Esophagus (tissue), 2 donors: ENCODE measurements around the gene EXOC3L4. TPM values are rescaled to one million over a fixed set of nuclear protein-coding genes. Genes with fewer than 3 reads are reported as not detected.
A peak's percentile ranks its signal among the peaks of the same experiment; 100 is the strongest.

Experiments
- H3K27ac ChIP-seq, 2 donors: one replicate each; pipeline ENCODE4 v1.5.1; 2013; ENCODE audit warnings: low read depth in 2 of 2, mild to moderate bottlenecking in 2 of 2, inconsistent platforms in 1 of 2, low read length in 1 of 2, moderate library complexity in 1 of 2
- H3K27me3 ChIP-seq, 2 donors: one replicate each; pipeline ENCODE4 v1.6.1; 2013; ENCODE audit warnings: low read length in 2 of 2, control low read depth in 1 of 2, mild to moderate bottlenecking in 1 of 2; ENCODE audit not compliant: insufficient read depth in 2 of 2, control insufficient read depth in 1 of 2
- H3K36me3 ChIP-seq, 2 donors: one replicate each; pipeline ENCODE4 v1.6.1; 2013; ENCODE audit warnings: low read length in 1 of 2; ENCODE audit not compliant: control insufficient read depth in 2 of 2, insufficient read depth in 2 of 2
- H3K4me1 ChIP-seq, 2 donors: one replicate each; pipeline ENCODE4 v1.6.1; 2013; ENCODE audit warnings: low read length in 1 of 2; ENCODE audit not compliant: control insufficient read depth in 2 of 2, insufficient read depth in 2 of 2
- H3K4me3 ChIP-seq, 2 donors: one replicate each; pipeline ENCODE4 v1.5.1; 2013; ENCODE audit warnings: low read length in 2 of 2, mild to moderate bottlenecking in 2 of 2, low read depth in 1 of 2, moderate library complexity in 1 of 2
- H3K9me3 ChIP-seq, 2 donors: one replicate each; pipeline ENCODE4 v1.6.1; 2013; ENCODE audit warnings: mild to moderate bottlenecking in 2 of 2, low read depth in 1 of 2, low read length in 1 of 2, moderate library complexity in 1 of 2; ENCODE audit not compliant: control insufficient read depth in 2 of 2, insufficient read depth in 1 of 2
- WGBS, 2 donors: extraction: QIAGEN DNeasy Blood & Tissue Kit; methylation state at CpG; one replicate each; pipeline ENCODE4 v1.1.7; 2013; 5-methylcytosine and 5-hydroxymethylcytosine counted together
- polyA plus RNA-seq, 2 donors: library from polyadenylated mRNA; stranded (reverse); fragments of 200-250 nt; gene quantifications; one replicate each; pipeline ENCODE4 v1.2.3, GENCODE V29; 2013
- donor health status: healthy with polysubstance abuse.
- donor health status: Bipolar disorder and iron deficiency.

EXOC3L4 gene
- polyA plus RNA-seq, 2 donors: 0.52 to 0.67 TPM

DNA sequence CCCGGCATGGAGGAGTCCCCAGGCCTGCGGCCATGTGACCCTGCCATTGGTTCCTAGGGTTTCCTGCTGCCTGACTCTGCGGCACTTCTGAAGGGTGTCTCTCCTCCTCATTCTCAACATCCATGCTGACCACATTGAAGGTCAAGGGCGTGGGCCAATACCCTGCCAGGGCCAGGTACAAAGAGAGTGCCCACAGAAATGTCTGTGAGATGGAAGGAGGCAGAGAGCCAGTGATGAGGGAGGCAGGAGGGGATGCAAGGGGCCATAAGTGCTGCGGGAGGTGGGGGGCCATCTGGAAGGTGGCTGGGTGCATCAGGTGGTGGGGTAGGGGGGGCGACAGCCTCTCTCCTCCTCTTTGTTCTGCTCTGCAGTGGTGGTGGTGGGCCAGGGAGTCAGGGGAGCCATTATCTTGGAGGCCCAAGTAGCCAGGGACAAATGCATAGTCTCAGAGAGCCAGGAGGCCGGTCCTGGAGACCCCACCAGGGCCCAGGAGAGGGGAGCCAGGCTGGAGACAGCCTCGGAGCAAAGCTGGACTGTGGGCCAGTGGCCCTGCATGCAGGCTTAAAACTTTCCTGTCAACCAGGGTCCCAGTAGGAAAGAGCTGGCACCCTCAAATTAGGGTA lies 24.2 kb upstream of the EXOC3L4 start:
- H3K27me3 ChIP-seq: no peaks in the 10 kb centered on the region
- no peaks in the 10 kb centered on the region for H3K9me3 ChIP-seq
- H3K4me1 ChIP-seq: peaks cover 6 to 39% of the 10 kb centered on the region in 2 donors
- no peaks in the 10 kb centered on the region for H3K36me3 ChIP-seq
- H3K4me3 ChIP-seq: no peak overlapping the region
- WGBS, 2 donors: 83 to 89% methylated on average over 8 of the region's 8 CpGs
- peak overlapping the region in 1 of 2 donors; percentile 86 for H3K27ac ChIP-seq

DNA sequence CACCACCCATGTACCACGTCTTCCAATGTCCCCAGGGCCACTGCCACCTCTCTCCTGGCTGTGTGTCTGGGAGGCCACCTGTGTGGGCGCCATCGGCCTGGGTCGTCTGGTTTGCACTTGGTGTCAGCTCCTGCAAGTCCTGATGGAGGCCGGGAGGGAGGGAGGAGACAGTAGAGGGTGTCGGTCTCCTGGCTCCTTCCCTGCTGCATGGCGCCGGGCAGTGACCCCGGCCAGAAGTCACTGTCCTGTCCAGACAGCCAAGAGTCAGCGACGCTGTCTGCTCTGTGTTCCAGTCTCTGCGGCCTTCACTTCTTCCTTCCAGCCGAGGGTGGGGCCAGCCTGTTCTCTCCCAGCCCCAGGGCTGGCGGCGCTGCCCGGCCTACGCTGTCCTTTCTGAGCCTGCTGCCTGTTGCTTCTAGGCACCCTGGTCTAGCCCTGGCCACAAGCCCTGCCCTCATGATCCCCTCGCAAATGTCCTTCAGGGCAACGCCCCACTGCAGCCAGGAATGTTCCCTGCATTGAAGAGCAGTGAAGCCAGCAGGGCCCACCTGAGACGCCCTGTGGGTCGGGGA lies 23.5 kb upstream of the EXOC3L4 start:
- Histone ChIP-seq H3K4me1 (peaks cover 7 to 38% of the 10 kb centered on the region in 2 donors), H3K27ac (peak overlapping the region; percentile 80 to 86), H3K36me3 (no peaks in the 10 kb centered on the region), H3K4me3 (no peak overlapping the region), H3K9me3 (no peaks in the 10 kb centered on the region), H3K27me3 (no peaks in the 10 kb centered on the region)
- 79 to 88% methylated on average over 21 of the region's 21 CpGs for WGBS, 2 donors

DNA sequence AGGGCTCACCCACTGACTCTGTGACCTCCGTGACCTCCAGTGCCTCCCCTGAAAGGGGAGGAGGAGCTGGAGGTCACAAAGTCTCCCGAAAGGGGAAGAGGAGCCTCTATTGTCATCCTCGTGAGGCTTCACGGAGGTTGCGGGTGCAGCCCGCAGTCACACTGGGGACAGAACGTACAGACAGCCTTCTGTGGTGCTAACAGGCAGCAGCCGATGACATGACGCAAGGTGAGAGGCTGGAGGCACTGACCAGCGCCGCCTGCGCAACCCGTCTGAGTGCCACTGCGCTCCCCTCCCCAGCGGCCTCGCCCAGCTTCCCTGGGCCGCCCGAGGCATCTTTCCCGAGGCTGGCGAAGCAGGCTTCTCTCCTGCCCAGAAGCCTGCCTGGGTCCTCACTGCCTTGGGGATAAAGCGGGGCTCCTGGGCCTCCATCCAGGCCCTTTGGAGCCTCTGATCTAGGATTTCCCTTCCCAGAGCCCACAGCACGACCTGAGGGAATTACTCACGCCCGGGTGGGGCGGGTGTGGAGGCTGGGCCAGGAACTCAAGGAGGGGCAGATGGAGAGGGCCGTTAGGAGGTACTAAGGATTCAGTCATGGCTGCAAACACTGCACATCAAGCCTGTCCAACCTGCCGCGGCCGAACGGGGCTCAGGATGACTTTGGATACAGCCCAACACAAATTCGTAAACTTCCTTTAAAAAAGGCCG lies 22.8 kb upstream of the EXOC3L4 start:
- H3K27ac ChIP-seq: peak overlapping the region; percentile 80 to 86
- peaks cover 7 to 33% of the 10 kb centered on the region in 2 donors for H3K4me1 ChIP-seq
- WGBS, 2 donors: 56 to 65% methylated on average over 32 of the region's 32 CpGs
- H3K36me3 ChIP-seq: no peaks in the 10 kb centered on the region
- H3K9me3 ChIP-seq: no peaks in the 10 kb centered on the region
- H3K4me3 ChIP-seq: no peak overlapping the region
- H3K27me3 ChIP-seq: no peaks in the 10 kb centered on the region

DNA sequence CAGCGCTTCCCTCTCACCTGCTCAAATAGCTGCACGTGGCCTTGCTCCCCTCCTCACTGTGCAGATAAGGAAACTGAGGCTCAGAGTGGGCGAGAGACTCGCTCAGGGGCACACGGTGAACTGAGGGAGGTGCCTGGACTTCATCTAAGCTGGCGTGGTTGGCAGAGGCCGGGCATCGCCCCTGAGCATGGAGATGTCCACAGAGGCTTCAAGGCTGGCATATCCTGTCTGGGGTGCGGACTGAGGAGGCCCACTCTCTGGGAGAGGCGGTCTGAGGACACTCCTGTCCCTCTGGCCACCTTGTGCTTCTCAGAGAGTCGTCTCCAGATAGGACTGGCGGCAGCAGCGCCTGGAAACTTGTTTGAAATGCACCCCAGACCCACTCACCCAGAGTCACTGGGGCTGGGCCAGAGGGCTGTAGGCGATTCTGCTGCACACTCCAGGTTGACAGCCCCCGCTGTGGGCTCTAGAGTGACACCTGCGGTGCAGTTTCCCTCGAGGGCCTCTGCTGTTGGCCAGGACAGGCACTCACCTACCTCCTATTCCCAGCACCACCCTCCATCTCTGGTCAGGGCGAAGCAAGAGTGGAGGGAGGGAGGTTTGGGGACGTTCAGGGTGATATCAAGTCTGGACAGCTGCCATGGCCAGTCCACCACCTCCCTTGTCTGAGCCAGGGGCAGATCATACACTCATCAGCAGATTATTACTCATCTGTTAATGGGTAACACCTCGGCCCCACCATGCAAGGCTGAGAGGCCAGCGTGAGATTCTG lies 21.7 kb upstream of the EXOC3L4 start:
- Histone ChIP-seq H3K4me3 (no peak overlapping the region), H3K4me1 (peaks cover 7 to 33% of the 10 kb centered on the region in 2 donors), H3K27me3 (no peaks in the 10 kb centered on the region)

DNA sequence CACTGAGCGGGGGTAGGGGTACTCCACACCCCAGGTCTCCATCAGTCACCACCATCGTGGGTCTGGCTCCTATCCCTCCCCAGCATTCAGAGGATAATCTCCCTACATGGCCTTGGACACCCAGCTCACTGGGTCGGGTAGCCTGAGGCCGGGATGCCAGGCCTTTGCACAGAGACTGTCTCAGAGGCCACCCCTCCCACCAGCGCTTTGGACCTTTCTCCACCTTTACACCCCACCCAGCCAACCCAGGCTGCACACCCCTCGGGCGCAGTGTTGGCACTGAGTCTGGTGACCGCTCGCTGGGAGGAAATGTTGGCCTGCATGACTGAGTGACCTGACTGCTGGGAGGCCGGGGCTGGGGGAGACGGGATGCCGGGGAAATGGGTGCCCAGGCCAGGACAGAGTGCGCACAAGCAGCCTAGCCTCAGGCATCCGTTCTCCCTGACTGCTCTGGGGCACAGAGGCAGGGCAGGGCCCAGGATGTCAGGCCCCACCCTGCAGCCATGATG lies 21.1 kb upstream of the EXOC3L4 start:
- H3K9me3 ChIP-seq: no peaks in the 10 kb centered on the region
- peaks cover 7 to 29% of the 10 kb centered on the region in 2 donors for H3K4me1 ChIP-seq
- peak overlapping the region in 1 of 2 donors; percentile 45 for H3K27ac ChIP-seq
- WGBS, 2 donors: 73 to 75% methylated on average over 14 of the region's 14 CpGs
- H3K36me3 ChIP-seq: no peaks in the 10 kb centered on the region
- no peak overlapping the region for H3K4me3 ChIP-seq
- H3K27me3 ChIP-seq: no peaks in the 10 kb centered on the region

More for the DNA sequence above, 21.7 kb upstream of the EXOC3L4 start:
- Histone ChIP-seq H3K9me3 (no peaks in the 10 kb centered on the region), H3K36me3 (no peaks in the 10 kb centered on the region), H3K27ac (peak overlapping the region in 1 of 2 donors; percentile 53)
- whole genome bisulfite sequencing, 2 donors: 68 to 80% methylated on average over 21 of the region's 21 CpGs

DNA sequence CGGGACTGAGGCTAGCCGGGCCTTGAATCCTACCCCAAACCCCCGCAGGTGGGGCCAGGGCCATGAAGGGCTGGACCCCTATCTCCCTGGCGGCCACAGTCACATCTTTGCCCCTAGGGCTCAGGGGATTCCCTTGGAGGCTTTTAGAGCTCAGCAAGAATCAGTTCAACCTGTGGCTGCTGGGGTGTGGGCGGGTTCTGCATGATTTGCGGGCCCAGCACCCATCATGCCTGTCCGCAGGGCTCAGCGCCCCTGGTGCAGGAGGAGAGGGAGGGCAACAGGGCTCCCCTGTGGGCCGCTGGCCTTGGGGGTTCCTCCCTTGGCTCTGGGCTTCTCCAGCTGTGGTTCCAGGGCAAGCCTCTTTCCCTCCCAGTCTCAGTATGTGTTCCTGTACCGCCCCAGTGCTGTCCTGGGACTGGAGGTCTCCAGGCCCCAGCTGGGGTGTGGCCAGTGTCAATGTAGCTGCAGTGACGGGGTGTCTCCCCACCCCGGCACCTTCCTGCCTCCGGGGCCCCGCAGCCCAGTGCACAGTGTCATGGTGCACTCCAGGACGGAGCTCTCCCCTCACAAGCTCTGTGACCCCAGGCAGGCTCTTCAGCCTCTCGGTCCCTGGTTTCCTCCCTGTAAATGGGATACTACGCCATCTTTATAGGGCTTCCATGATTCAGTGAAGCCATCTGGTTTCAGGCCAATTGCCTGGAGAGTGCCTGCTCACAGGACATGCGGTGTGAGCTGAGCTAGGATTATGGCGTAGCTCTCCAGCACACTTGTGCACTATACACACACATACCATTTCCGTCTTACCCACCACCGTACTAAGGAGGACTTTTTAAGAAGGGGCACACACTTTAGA lies 20.4 kb upstream of the EXOC3L4 start:
- Histone ChIP-seq H3K27ac (peak overlapping the region; percentile 70 to 85), H3K36me3 (no peaks in the 10 kb centered on the region), H3K9me3 (no peaks in the 10 kb centered on the region), H3K27me3 (no peaks in the 10 kb centered on the region), H3K4me3 (no peak overlapping the region), H3K4me1 (peaks cover 7 to 25% of the 10 kb centered on the region in 2 donors)
- WGBS, 2 donors: 62 to 72% methylated on average over 21 of the region's 21 CpGs

DNA sequence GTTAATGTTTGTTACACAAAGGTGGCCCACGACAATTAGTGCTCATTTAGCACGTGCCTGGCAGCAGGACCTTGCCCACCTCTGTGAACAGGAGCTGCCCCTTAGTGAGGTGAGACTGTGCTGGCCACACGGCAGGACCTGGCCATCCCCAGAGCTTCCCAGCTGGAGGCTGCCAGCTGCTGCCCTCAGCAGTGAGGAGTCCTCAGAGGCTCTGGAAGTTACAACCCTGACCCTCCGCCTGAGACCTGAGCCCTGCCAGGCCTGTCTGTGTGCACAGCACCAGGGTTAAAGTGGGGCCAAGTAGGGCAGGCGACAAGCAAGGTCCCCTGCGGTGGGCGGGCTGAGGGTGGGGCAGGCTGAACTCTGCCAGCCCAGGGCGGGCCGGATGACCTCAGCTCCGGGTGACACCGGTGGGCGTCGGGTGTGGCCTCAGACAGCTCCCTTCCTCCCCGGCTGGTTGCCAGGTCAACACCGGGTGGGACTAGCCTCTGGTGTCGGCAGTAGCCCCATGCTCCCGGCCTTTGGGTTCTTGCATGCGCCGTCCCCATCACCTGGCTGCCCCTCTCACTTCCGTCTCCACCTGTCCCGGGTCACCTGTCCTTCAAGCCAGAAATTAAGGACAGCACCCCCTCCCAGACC lies 19.7 kb upstream of the EXOC3L4 start:
- peak overlapping the region; percentile 54 for H3K4me3 ChIP-seq
- no peaks in the 10 kb centered on the region for H3K27me3 ChIP-seq
- H3K27ac ChIP-seq: peak overlapping the region; percentile 70 to 85
- H3K4me1 ChIP-seq: peaks cover 7 to 25% of the 10 kb centered on the region in 2 donors
- no peaks in the 10 kb centered on the region for H3K9me3 ChIP-seq
- WGBS, 2 donors: 16% methylated on average over 21 of the region's 21 CpGs
- H3K36me3 ChIP-seq: no peaks in the 10 kb centered on the region

DNA sequence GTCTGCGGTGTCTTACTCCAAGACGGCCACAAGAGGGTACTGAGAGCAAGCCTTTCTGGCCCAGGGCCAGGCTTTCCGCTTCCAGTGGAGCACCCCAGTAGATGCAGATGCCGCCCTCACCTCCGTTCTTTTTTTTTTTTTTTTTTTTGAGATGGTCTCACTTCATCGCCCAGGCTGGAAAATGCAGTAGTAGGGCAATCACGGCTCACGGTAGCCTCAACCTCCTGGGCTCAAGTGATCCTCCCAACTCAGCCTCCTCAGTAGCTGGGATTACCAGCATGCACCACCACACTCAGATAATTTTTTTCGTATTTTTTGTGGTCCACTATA lies 16.1 kb upstream of the EXOC3L4 start:
- no peaks in the 10 kb centered on the region for H3K36me3 ChIP-seq
- H3K4me3 ChIP-seq: no peak overlapping the region
- no peak overlapping the region for H3K27ac ChIP-seq
- H3K9me3 ChIP-seq: no peaks in the 10 kb centered on the region
- no peaks in the 10 kb centered on the region for H3K27me3 ChIP-seq
- 11 to 13% methylated on average over 9 of the region's 9 CpGs for WGBS, 2 donors
- H3K4me1 ChIP-seq: peaks cover 3 to 9% of the 10 kb centered on the region in 2 donors
